Fibroblast of pulmonary artery (primary cell): ENCODE data around the gene CCDC32.

Source experiments
- DNase-seq: peaks from one replicate; pipeline ENCODE4 v3.0.0-alpha.2; 2010; ENCODE audit warnings: low read depth
- H3K4me3 ChIP-seq: replicated peaks from 2 replicates; pipeline ENCODE4 v1.5.1; 2011; ENCODE audit warnings: low read depth, mild to moderate bottlenecking, control low read depth, low read length, moderate library complexity
- CTCF ChIP-seq: IDR thresholded peaks from 2 replicates; pipeline ENCODE4 v1.5.1; 2011; ENCODE audit warnings: mild to moderate bottlenecking, control low read depth, low read length, inconsistent platforms; ENCODE audit errors: missing control alignments

Gene CCDC32

GRCh38 chr15:40516322-40516721, 48.5 kb downstream of the CCDC32 start:
- TF ChIP-seq CTCF: no peak
- no peak overlapping the region for H3K4me3 ChIP-seq
- no peak for DNase-seq

GRCh38 chr15:40513609-40514008, 51.2 kb downstream of the CCDC32 start:
- no peak overlapping the region for H3K4me3 ChIP-seq
- TF ChIP-seq CTCF: no peak
- DNase-seq: no peak

GRCh38 chr15:40512440-40512839, 52.4 kb downstream of the CCDC32 start:
- H3K4me3 ChIP-seq: no peak overlapping the region
- no peak for DNase-seq
- no peak for TF ChIP-seq CTCF

GRCh38 chr15:40511472-40512133, 53.2 kb downstream of the CCDC32 start:
- DNase-seq: peak; percentile 29
- H3K4me3 ChIP-seq: peak overlapping the region; percentile 53
- TF ChIP-seq CTCF: no peak

GRCh38 chr15:40511093-40511471, 53.8 kb downstream of the CCDC32 start:
- peak overlapping the region; percentile 53 for H3K4me3 ChIP-seq
- TF ChIP-seq CTCF: no peak
- DNase-seq: no peak

- H3K4me3 ChIP-seq: no peak overlapping the region
- no peak for DNase-seq
- TF ChIP-seq CTCF: no peak
Measured at GRCh38 chr15:40510201-40510600, 54.6 kb downstream of the CCDC32 start.

GRCh38 chr15:40508216-40508615, 56.6 kb downstream of the CCDC32 start:
- TF ChIP-seq CTCF: no peak
- DNase-seq: no peak

More at GRCh38 chr15:40508216-40508615, 56.6 kb downstream of the CCDC32 start:
- no peak overlapping the region for H3K4me3 ChIP-seq
